Mammary epithelial cell (primary cell): Measurements from ENCODE around the gene CCDC142.

Experiments
- CTCF ChIP-seq, 2 donors: IDR thresholded peaks in 1 of 2; conservative IDR thresholded peaks in 1 of 2; 2 replicates each; pipeline ENCODE4 v1.5.1; 2011 to 2012; ENCODE audit warnings: inconsistent platforms in 2 of 2, low read length in 2 of 2, mild to moderate bottlenecking in 2 of 2, control low read depth in 1 of 2, low read depth in 1 of 2; ENCODE audit not compliant: insufficient read depth in 1 of 2; ENCODE audit errors: extremely low read depth in 1 of 2
- EZH2 ChIP-seq: IDR thresholded peaks from 2 replicates; pipeline ENCODE4 v1.6.1; 2012; ENCODE audit warnings: low read length, inconsistent platforms, borderline replicate concordance

GRCh38 chr2:74474481-74474880 is 8.3 kb downstream of the CCDC142 start:
- TF ChIP-seq CTCF (conservative IDR thresholded peaks at IDR 0.05 in 1 of 2, IDR thresholded peaks at IDR 0.05 in 1 of 2; ENCODE audit: extremely low read depth in 1 of 2, insufficient read depth in 1 of 2, low read depth in 1 of 2, low read length in 2 of 2) (no peak), EZH2 (no peak)
